Thoracic aorta (tissue), 2 donors: ENCODE data around the gene ARHGAP4. TPM values are rescaled to one million over a fixed set of nuclear protein-coding genes. Genes with fewer than 3 reads are reported as not detected.

Experiments
- ATAC-seq: fragments of 150-250 bp; one replicate; pipeline ENCODE4 v1.8.0; 2017; ENCODE audit warnings: low read depth; ENCODE audit not compliant: insufficient number of reproducible peaks, low FRiP score
- DNase-seq: peaks from one replicate; pipeline ENCODE4 v3.0.0-alpha.2; 2020; ENCODE audit warnings: low spot score
- H3K27ac ChIP-seq, 2 donors: fragments of 200-600 bp; sonication (generic); 1 replicate in 1 of 2; 2 replicates in 1 of 2; pipeline ENCODE4 v1.5.1; 2016; ENCODE audit warnings: mild to moderate bottlenecking in 2 of 2, moderate library complexity in 2 of 2
- H3K27me3 ChIP-seq: fragments of 200-600 bp; sonication (generic); replicated peaks from 2 replicates; pipeline ENCODE4 v1.6.0; 2016; ENCODE audit warnings: mild to moderate bottlenecking; ENCODE audit not compliant: insufficient read depth
- H3K36me3 ChIP-seq: fragments of 200-600 bp; sonication (generic); one replicate; pipeline ENCODE4 v1.5.1; 2016
- H3K4me1 ChIP-seq, 2 donors: fragments of 200-600 bp; sonication (generic); 1 replicate in 1 of 2; 2 replicates in 1 of 2; pipeline versions ENCODE4 v1.5.1 to v1.6.0; 2016; ENCODE audit warnings: low read depth in 2 of 2, mild to moderate bottlenecking in 1 of 2; ENCODE audit not compliant: control insufficient read depth in 1 of 2
- H3K4me3 ChIP-seq: fragments of 200-600 bp; sonication (generic); 2 replicates; pipeline ENCODE4 v1.5.1; 2016; ENCODE audit warnings: mild to moderate bottlenecking
- H3K9me3 ChIP-seq: fragments of 200-600 bp; sonication (generic); 2 replicates; pipeline ENCODE4 v1.5.1; 2016
- CTCF ChIP-seq: fragments of 200-600 bp; sonication (generic); IDR thresholded peaks from one replicate; pipeline ENCODE4 v1.5.1; 2019; ENCODE audit warnings: antibody characterized with exemption
- total RNA-seq, 2 donors: library from RNA; depleted of rRNA; stranded (reverse); fragments of >200 nt; gene quantifications; one replicate each; pipeline versions ENCODE4 v1.1.0 to v1.2.3, GENCODE V29; 2016

ARHGAP4 gene
- total RNA-seq, 2 donors from 2014 or later = 31.7 to 92.1 TPM

- TF ChIP-seq CTCF = no peak
- DNase-seq (no peak), ATAC-seq (no peak)
- Histone ChIP-seq H3K27me3 (no peaks in the 10 kb centered on the region), H3K36me3 (no peaks in the 10 kb centered on the region), H3K27ac (no peak overlapping the region), H3K4me1 (no peaks in the 10 kb centered on the region), H3K9me3 (no peaks in the 10 kb centered on the region), H3K4me3 (no peak overlapping the region)
Measured at GRCh38 chrX:153900831-153901752, 25.0 kb downstream of the ARHGAP4 start.

- Histone ChIP-seq H3K4me3 (no peak overlapping the region), H3K4me1 (no peaks in the 10 kb centered on the region), H3K27me3 (no peaks in the 10 kb centered on the region), H3K9me3 (no peaks in the 10 kb centered on the region), H3K27ac (no peak overlapping the region), H3K36me3 (no peaks in the 10 kb centered on the region)
- TF ChIP-seq CTCF = no peak
- DNase-seq = no peak
- no peak for ATAC-seq
Measured at GRCh38 chrX:153897899-153898298, 28.2 kb downstream of the ARHGAP4 start.

GRCh38 chrX:153889123-153889522 lies 36.9 kb downstream of the ARHGAP4 start:
- no peaks in the 10 kb centered on the region for H3K27me3 ChIP-seq

GRCh38 chrX:153888344-153888743 lies 37.7 kb downstream of the ARHGAP4 start:
- DNase-seq (no peak), ATAC-seq (no peak)
- Histone ChIP-seq H3K4me1 (peaks cover 0 to 7% of the 10 kb centered on the region in 2 donors), H3K4me3 (no peak overlapping the region), H3K27ac (no peak overlapping the region), H3K9me3 (no peaks in the 10 kb centered on the region), H3K27me3 (no peaks in the 10 kb centered on the region), H3K36me3 (no peaks in the 10 kb centered on the region)
- no peak for TF ChIP-seq CTCF

More at GRCh38 chrX:153889123-153889522, 36.9 kb downstream of the ARHGAP4 start:
- DNase-seq (no peak), ATAC-seq (no peak)
- peaks cover 0 to 7% of the 10 kb centered on the region in 2 donors for H3K4me1 ChIP-seq
- H3K27ac ChIP-seq = no peak overlapping the region
- no peaks in the 10 kb centered on the region for H3K9me3 ChIP-seq
- H3K4me3 ChIP-seq = no peak overlapping the region
- no peak for TF ChIP-seq CTCF
- H3K36me3 ChIP-seq = no peaks in the 10 kb centered on the region

GRCh38 chrX:153887385-153887784 lies 38.7 kb downstream of the ARHGAP4 start:
- Histone ChIP-seq H3K4me1 (peaks cover 0 to 7% of the 10 kb centered on the region in 2 donors), H3K36me3 (no peaks in the 10 kb centered on the region), H3K27ac (no peak overlapping the region), H3K9me3 (no peaks in the 10 kb centered on the region), H3K4me3 (no peak overlapping the region), H3K27me3 (no peaks in the 10 kb centered on the region)
- no peak for TF ChIP-seq CTCF
- no peak for DNase-seq
- no peak for ATAC-seq
